Epithelial cell of esophagus (primary cell): ENCODE results near the gene RAD9A.

Source experiments
- DNase-seq: peaks from one replicate; pipeline ENCODE4 v3.0.0; 2010; ENCODE audit warnings: low read depth
- H3K4me3 ChIP-seq: 2 replicates; pipeline ENCODE4 v1.5.1; 2011; ENCODE audit warnings: mild to moderate bottlenecking, low read length, control low read depth
- CTCF ChIP-seq: IDR thresholded peaks from 2 replicates; pipeline ENCODE4 v1.5.1; 2011; ENCODE audit warnings: low read depth, mild to moderate bottlenecking, low read length, control low read depth, inconsistent platforms; ENCODE audit not compliant: insufficient read depth; ENCODE audit errors: missing control alignments

RAD9A gene

GRCh38 chr11:67413266-67413849 lies 21.6 kb downstream of the RAD9A start:
- no peak for TF ChIP-seq CTCF
- no peak overlapping the region for H3K4me3 ChIP-seq
- DNase-seq: no peak

- no peak within 1 kb of the TSS for H3K4me3 ChIP-seq
- no peak for DNase-seq
- TF ChIP-seq CTCF: no peak
Measured at GRCh38 chr11:67415501-67416304, 23.9 kb downstream of the RAD9A start, which contains the start of gene CARNS1. CARNS1 (plus strand) TSS chr11:67415678; CDS start chr11:67416200, 522 bp downstream.

- no peak for TF ChIP-seq CTCF
- no peak overlapping the region for H3K4me3 ChIP-seq
- DNase-seq: peak; percentile 73
Measured at GRCh38 chr11:67416416-67417335, 24.9 kb downstream of the RAD9A start.

- TF ChIP-seq CTCF: no peak
- no peak overlapping the region for H3K4me3 ChIP-seq
- no peak for DNase-seq
Measured at GRCh38 chr11:67417425-67417824, 25.6 kb downstream of the RAD9A start.

- no peak for TF ChIP-seq CTCF
- H3K4me3 ChIP-seq: no peak overlapping the region
- DNase-seq: no peak
Measured at GRCh38 chr11:67418476-67419281, 26.9 kb downstream of the RAD9A start.
